ENCODE measurements around the gene PPP1R14D.

PPP1R14D gene

DNA sequence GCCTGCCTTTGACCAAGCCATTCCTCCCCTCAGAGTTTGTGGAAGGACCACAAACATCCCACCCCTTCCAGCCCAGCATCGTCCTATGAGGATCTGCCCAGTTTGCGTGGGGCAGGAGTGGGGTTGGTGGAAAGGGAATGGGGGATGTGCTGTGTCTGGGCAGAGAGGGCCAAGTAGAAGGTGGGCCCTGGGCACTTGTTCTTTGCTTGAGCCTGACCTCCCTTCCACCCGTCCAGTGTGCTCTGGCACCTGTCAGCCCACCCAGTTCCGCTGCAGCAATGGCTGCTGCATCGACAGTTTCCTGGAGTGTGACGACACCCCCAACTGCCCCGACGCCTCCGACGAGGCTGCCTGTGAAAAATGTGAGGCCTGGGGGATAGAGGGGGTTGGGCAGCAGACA lies 25.7 kb upstream of the PPP1R14D start:
- Histone ChIP-seq H3K36me3 (ENCODE audit: control insufficient read depth in 2 of 2, insufficient read depth in 1 of 2, low read length in 2 of 2) (peaks cover 0 to 41% of the 10 kb centered on the region in 2 experiments; a peak in 2 of 3 replicates), H3K27ac (ENCODE audit: extremely low read depth, low read depth, low read length) (no peak overlapping the region), H3K4me1 (ENCODE audit: control insufficient read depth, insufficient read depth, low read length) (no peaks in the 10 kb centered on the region), H3K4me3 (ENCODE audit: low read depth, low read length) (no peak overlapping the region), H3K9me3 (ENCODE audit: control insufficient read depth, insufficient read depth, low read depth, low read length) (no peaks in the 10 kb centered on the region)
- TF ChIP-seq TRIM28 (IDR thresholded peaks at IDR 0.05; ENCODE audit: borderline replicate concordance, low read length) (no peak), ZNF830 (tag by site-specific recombination; IDR thresholded peaks at IDR 0.05; ENCODE audit: low read depth) (no peak), ZNF404 (tag by site-specific recombination; IDR thresholded peaks at IDR 0.05) (no peak), SP7 (tag by site-specific recombination; IDR thresholded peaks at IDR 0.05) (no peak), ZNF157 (tag by site-specific recombination; IDR thresholded peaks at IDR 0.05) (no peak), ZBTB21 (tag by site-specific recombination; IDR thresholded peaks at IDR 0.05) (no peak), ZNF701 (tag by site-specific recombination; IDR thresholded peaks at IDR 0.05) (no peak), ZNF341 (tag by site-specific recombination; IDR thresholded peaks at IDR 0.05; ENCODE audit: low read depth) (no peak), ZSCAN30 (tag by site-specific recombination; IDR thresholded peaks at IDR 0.05) (no peak), WT1 (tag by site-specific recombination; IDR thresholded peaks at IDR 0.05) (no peak)
- TF ChIP-seq, protein P1, sequence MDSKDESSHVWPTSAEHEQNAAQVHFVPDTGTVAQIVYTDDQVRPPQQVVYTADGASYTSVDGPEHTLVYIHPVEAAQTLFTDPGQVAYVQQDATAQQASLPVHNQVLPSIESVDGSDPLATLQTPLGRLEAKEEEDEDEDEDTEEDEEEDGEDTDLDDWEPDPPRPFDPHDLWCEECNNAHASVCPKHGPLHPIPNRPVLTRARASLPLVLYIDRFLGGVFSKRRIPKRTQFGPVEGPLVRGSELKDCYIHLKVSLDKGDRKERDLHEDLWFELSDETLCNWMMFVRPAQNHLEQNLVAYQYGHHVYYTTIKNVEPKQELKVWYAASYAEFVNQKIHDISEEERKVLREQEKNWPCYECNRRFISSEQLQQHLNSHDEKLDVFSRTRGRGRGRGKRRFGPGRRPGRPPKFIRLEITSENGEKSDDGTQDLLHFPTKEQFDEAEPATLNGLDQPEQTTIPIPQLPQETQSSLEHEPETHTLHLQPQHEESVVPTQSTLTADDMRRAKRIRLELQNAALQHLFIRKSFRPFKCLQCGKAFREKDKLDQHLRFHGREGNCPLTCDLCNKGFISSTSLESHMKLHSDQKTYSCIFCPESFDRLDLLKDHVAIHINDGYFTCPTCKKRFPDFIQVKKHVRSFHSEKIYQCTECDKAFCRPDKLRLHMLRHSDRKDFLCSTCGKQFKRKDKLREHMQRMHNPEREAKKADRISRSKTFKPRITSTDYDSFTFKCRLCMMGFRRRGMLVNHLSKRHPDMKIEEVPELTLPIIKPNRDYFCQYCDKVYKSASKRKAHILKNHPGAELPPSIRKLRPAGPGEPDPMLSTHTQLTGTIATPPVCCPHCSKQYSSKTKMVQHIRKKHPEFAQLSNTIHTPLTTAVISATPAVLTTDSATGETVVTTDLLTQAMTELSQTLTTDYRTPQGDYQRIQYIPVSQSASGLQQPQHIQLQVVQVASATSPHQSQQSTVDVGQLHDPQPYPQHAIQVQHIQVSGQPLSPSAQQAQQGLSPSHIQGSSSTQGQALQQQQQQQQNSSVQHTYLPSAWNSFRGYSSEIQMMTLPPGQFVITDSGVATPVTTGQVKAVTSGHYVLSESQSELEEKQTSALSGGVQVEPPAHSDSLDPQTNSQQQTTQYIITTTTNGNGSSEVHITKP (tag by site-specific recombination; IDR thresholded peaks at IDR 0.05), result no peak
- CTCF ChIA-PET, result interaction anchor here (7.7 kb wide), 1 partner anchor 41 kb away, joined by 117 read pairs; the partner anchor contains the start of gene VPS18
- POLR2A ChIA-PET, result interaction anchor here (2.1 kb wide), 1 partner anchor 40 kb away, joined by 4 read pairs; the partner anchor contains the start of gene VPS18

DNA sequence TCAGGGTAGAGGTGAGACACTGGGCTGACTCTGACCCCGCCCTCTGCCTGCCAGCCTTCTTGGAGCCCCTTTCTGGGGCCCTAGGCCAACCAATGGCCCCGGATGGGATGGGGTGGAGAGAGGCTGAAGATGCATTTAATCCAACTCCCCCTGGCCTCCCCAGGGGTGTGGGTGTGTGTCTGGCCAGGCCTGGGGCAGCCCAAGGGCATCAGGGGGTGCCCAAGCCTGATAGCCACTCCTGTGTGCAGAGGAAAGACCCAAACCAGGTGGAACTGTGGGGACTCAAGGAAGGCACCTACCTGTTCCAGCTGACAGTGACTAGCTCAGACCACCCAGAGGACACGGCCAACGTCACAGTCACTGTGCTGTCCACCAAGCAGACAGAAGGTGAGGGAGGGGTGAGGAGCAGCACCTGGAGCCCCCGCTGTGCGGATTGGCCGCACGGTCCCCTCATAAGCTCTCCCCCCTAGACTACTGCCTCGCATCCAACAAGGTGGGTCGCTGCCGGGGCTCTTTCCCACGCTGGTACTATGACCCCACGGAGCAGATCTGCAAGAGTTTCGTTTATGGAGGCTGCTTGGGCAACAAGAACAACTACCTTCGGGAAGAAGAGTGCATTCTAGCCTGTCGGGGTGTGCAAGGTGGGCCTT lies 24.9 kb upstream of the PPP1R14D start:
- CTCF ChIA-PET, result interaction anchor here (7.7 kb wide), 1 partner anchor 42 kb away, joined by 117 read pairs; the partner anchor contains the start of gene VPS18
- H3K36me3 ChIP-seq (ENCODE audit: control insufficient read depth in 2 of 2, insufficient read depth in 1 of 2, low read length in 2 of 2), result peaks cover 0 to 41% of the 10 kb centered on the region in 2 experiments; a peak in 2 of 3 replicates
- POLR2A ChIA-PET, result interaction anchor here (2.1 kb wide), 1 partner anchor 41 kb away, joined by 4 read pairs; the partner anchor contains the start of gene VPS18
- no peak overlapping the region for H3K4me3 ChIP-seq (ENCODE audit: low read depth, low read length)
- H3K4me1 ChIP-seq (ENCODE audit: control insufficient read depth, insufficient read depth, low read length), result no peaks in the 10 kb centered on the region
- no peak overlapping the region for H3K27ac ChIP-seq (ENCODE audit: extremely low read depth, low read depth, low read length)
- H3K9me3 ChIP-seq (ENCODE audit: control insufficient read depth, insufficient read depth, low read depth, low read length), result no peaks in the 10 kb centered on the region
- TF ChIP-seq ZNF48 (tag by site-specific recombination; IDR thresholded peaks at IDR 0.05), result no peak
- no peak for TF ChIP-seq ZNF10 (tag by site-specific recombination; IDR thresholded peaks at IDR 0.05)
- TF ChIP-seq ZNF211 (tag by site-specific recombination; IDR thresholded peaks at IDR 0.05; ENCODE audit: low read depth), result no peak
- TF ChIP-seq ZNF670 (tag by site-specific recombination; IDR thresholded peaks at IDR 0.05; ENCODE audit: low read depth), result no peak
- TF ChIP-seq, protein P2, sequence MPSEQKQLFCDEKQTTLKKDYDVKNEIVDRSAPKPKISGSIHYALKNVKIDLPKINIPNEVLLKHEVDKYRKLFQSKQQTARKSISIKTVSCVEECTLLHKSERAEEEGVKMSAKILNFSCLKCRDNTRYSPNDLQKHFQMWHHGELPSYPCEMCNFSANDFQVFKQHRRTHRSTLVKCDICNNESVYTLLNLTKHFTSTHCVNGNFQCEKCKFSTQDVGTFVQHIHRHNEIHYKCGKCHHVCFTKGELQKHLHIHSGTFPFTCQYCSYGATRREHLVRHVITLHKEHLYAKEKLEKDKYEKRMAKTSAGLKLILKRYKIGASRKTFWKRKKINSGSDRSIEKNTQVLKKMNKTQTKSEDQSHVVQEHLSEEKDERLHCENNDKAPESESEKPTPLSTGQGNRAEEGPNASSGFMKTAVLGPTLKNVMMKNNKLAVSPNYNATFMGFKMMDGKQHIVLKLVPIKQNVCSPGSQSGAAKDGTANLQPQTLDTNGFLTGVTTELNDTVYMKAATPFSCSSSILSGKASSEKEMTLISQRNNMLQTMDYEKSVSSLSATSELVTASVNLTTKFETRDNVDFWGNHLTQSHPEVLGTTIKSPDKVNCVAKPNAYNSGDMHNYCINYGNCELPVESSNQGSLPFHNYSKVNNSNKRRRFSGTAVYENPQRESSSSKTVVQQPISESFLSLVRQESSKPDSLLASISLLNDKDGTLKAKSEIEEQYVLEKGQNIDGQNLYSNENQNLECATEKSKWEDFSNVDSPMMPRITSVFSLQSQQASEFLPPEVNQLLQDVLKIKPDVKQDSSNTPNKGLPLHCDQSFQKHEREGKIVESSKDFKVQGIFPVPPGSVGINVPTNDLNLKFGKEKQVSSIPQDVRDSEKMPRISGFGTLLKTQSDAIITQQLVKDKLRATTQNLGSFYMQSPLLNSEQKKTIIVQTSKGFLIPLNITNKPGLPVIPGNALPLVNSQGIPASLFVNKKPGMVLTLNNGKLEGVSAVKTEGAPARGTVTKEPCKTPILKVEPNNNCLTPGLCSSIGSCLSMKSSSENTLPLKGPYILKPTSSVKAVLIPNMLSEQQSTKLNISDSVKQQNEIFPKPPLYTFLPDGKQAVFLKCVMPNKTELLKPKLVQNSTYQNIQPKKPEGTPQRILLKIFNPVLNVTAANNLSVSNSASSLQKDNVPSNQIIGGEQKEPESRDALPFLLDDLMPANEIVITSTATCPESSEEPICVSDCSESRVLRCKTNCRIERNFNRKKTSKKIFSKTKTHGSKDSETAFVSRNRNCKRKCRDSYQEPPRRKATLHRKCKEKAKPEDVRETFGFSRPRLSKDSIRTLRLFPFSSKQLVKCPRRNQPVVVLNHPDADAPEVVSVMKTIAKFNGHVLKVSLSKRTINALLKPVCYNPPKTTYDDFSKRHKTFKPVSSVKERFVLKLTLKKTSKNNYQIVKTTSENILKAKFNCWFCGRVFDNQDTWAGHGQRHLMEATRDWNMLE (tag by site-specific recombination; conservative IDR thresholded peaks at IDR 0.05; ENCODE audit: low read depth), result no peak
- no peak for TF ChIP-seq GLIS1 (tag by site-specific recombination; IDR thresholded peaks at IDR 0.05)
- TF ChIP-seq, protein P3, sequence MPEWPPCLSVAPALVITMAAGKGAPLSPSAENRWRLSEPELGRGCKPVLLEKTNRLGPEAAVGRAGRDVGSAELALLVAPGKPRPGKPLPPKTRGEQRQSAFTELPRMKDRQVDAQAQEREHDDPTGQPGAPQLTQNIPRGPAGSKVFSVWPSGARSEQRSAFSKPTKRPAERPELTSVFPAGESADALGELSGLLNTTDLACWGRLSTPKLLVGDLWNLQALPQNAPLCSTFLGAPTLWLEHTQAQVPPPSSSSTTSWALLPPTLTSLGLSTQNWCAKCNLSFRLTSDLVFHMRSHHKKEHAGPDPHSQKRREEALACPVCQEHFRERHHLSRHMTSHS (tag by site-specific recombination; IDR thresholded peaks at IDR 0.05), result no peak
- no peak for TF ChIP-seq ZNF654 (tag by site-specific recombination; IDR thresholded peaks at IDR 0.05; ENCODE audit: low read depth)
- TF ChIP-seq, protein P4, sequence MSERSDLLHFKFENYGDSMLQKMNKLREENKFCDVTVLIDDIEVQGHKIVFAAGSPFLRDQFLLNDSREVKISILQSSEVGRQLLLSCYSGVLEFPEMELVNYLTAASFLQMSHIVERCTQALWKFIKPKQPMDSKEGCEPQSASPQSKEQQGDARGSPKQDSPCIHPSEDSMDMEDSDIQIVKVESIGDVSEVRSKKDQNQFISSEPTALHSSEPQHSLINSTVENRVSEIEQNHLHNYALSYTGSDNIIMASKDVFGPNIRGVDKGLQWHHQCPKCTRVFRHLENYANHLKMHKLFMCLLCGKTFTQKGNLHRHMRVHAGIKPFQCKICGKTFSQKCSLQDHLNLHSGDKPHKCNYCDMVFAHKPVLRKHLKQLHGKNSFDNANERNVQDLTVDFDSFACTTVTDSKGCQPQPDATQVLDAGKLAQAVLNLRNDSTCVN (tag by site-specific recombination; optimal IDR thresholded peaks at IDR 0.05), result no peak
- no peak for TF ChIP-seq ZNF350 (tag by site-specific recombination; IDR thresholded peaks at IDR 0.05)
- TF ChIP-seq, protein P5, sequence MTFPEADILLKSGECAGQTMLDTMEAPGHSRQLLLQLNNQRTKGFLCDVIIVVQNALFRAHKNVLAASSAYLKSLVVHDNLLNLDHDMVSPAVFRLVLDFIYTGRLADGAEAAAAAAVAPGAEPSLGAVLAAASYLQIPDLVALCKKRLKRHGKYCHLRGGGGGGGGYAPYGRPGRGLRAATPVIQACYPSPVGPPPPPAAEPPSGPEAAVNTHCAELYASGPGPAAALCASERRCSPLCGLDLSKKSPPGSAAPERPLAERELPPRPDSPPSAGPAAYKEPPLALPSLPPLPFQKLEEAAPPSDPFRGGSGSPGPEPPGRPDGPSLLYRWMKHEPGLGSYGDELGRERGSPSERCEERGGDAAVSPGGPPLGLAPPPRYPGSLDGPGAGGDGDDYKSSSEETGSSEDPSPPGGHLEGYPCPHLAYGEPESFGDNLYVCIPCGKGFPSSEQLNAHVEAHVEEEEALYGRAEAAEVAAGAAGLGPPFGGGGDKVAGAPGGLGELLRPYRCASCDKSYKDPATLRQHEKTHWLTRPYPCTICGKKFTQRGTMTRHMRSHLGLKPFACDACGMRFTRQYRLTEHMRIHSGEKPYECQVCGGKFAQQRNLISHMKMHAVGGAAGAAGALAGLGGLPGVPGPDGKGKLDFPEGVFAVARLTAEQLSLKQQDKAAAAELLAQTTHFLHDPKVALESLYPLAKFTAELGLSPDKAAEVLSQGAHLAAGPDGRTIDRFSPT (tag by site-specific recombination; IDR thresholded peaks at IDR 0.05), result no peak

All from HEK293 (cell line).